Fibroblast of skin of right biceps (primary cell): ENCODE data around the gene PAGE1.
"Not testable (repeated sequence)": the region's sequence is repeated elsewhere in the genome, so short reads cannot be mapped to it uniquely, and the experiment has no call there.

Source experiments
- DNase-seq: peaks from one replicate; pipeline ENCODE4 v3.0.0-alpha.2; 2013

PAGE1 gene

DNA sequence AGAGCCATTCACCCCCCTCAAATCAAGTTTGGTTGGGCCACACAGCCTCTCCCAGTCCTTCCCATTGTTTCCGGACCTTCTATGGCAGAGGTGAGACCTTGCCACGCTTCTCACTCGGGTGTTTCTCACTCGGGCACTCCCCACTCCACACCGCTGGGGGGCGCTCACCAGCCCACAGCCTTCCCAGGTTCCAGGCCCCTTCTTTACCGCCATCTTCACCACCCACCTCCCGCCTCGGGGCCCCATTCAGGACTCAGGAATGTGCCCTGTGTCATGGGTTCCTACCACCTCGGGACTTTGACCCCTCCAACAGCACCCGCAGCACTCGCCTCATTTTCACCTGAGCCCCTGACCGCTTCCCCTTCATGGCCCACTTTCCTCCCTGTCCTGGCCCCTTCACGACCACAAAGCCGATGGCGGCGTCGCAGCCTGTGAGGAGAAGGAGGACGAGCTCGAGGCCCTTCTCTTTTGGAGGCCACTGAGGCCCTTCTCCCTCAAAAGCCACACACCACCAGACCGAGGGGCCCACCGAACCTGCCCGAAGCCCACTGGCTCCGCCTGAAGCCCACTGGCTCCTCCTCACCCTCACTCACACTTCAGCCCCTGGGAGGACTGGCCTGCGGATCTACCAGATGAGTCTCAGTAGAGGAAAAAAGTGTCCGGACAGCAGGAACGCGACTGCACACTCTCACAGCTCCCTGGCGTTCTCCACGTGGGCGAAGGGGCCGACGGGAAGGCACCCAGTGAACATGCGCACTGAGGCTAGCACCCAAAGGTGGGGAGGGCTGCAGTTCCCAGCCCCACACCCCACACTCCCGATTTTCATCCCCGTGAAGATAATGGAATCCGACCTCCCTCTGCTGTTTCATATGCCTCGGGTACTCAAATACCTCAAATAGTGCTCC lies at the start of gene PAGE1:
PAGE1 (minus strand) TSS at position 709 of the 905 bp plus-strand sequence. CDS start 1,214 bp downstream, outside the sequence.
- DNase-seq: no peak

- not testable (repeated sequence) for DNase-seq
These were observed 45.7 kb upstream of the PAGE1 start for GRCh38 chrX:49741501-49741900.

GRCh38 chrX:49727847-49728246 lies 32.1 kb upstream of the PAGE1 start:
- DNase-seq: no peak

GRCh38 chrX:49726966-49727365 lies 31.2 kb upstream of the PAGE1 start:
- DNase-seq: no peak

- no peak for DNase-seq
These were observed 30.4 kb upstream of the PAGE1 start for GRCh38 chrX:49725923-49726904.

GRCh38 chrX:49725401-49725800 lies 29.6 kb upstream of the PAGE1 start:
- no peak for DNase-seq

DNA sequence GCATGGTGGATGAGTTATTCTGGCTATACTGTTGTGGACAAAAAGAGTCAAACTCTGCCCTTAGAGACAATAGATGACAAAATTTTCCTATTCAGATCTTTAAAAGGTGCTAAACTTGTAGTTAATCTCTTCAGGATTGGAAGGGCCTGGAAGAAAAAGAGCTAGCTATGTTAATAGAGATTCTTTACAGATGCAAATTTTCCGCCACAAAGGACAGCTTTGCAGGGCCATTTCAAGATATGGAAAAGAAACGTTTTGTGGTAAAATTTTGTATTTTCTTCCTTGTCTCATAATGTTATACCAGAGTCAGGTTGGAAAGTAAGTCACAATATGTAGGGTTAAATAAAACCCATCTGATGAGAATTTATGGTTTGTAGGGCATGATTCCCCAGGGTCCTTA lies 24.3 kb upstream of the PAGE1 start:
- DNase-seq: not testable (repeated sequence)

GRCh38 chrX:49712577-49712976 lies 16.8 kb upstream of the PAGE1 start:
- DNase-seq: no peak

- DNase-seq: no peak
These were observed 15.0 kb upstream of the PAGE1 start for GRCh38 chrX:49710744-49711319.

DNA sequence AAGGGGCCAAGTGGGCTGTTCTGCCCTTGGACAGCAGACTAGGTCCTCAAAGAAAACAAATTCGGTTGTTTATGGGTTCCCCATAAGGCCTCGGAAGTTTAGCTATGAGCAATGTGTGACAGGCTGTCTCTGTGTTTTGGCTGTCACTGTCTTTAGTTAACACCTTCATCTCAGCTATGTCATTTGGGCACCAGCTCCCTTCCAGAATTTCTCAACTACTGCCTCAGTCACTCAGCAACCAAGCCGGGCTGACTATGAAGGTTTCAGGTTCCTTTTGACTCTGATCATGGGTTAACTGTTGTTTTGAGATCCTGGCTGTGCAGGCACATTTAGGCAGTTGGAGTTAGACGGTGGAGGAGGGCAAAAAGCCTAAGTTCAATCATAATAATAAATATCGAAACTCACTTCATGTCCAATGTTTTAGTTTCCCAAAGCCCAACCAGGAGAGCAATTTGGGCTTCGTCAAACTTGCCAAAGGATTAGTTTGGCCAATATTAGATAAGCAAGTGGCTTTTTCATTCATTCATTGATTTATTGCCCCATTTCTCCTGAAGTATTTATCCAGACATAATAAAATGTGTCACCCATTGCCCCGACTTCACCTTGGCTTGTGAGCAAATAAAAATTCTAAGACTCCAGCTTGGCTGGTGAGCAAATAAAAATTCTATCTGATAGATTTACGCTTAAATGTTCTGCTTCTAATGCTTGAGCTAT lies 9.1 kb upstream of the PAGE1 start:
- DNase-seq: no peak

GRCh38 chrX:49701933-49702332 lies 6.1 kb upstream of the PAGE1 start:
- DNase-seq: no peak

- DNase-seq: no peak
These were observed 5.5 kb upstream of the PAGE1 start for GRCh38 chrX:49701323-49701722.

DNA sequence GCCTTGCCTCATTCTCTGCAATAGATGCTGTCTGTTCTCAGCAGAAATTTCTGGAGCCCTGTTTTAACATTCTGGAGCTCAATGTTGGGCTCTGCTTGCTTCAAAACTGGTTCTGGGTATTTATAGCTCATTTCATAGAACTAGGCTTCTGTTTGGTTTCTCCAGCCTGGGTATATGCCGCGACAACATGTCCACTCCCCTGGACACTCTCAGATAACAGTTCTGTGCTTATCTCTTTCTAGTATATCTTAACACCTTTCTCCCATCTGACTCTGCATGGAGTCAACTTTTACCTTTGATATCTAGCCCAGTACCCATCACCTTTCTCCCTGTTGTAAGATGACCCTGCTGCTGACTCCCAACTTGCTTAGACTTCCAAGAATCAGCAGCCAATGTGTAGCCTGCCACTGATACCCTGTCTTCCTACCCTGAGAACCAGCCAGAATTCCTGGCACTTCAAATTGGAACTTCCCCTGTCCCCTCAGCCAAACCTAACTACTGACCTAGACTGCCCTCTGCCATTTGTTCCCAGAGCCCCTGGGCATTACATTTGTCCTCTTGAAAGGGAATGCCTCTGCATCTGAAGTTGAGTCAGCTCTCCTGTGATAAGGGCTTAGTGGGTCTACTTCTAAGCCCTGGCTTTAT lies 20.6 kb downstream of the PAGE1 start:
- no peak for DNase-seq

- DNase-seq: no peak
These were observed 22.4 kb downstream of the PAGE1 start for GRCh38 chrX:49673394-49673793.

DNA sequence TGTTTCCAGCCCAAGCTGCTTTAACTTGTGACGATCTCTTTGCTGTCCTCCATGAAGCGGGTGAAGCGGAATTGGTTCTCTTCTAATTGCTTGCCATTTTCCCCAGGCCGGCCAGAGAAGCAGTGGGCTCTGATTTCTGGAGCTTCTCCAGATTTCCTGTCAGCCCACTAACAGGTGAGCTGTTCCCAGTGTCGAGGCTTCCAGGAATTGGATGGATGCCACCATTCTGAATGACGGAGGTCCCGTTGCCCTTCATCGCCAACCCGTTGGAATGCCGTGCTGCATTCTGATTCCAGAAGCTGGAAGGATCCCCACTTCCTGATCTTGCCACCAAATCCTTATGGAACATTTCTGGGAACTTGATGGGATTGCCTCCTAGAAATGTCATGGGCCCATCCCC lies 31.0 kb downstream of the PAGE1 start:
- no peak for DNase-seq

- DNase-seq: no peak
These were observed 33.9 kb downstream of the PAGE1 start for GRCh38 chrX:49661881-49662280.

- DNase-seq: no peak
These were observed 36.0 kb downstream of the PAGE1 start for GRCh38 chrX:49659771-49660170.

DNA sequence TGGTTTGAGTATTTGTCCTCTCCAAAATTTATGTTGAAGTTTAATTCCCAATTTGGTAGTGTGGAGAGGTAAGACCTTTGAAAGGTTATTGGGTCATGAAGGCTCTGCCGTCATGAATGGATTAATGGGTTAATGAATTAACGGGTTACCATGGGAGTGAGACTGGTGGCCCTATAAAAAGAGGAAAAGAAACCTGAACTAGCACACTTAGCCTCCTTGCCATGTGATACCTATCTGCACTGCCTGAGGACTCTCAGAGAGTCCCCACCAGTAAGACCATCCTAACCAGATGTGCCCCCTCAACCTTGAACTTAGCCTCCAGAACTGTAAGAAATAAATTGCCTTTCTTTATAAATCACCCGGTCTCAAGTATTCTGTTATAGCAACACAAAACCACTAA lies 39.3 kb downstream of the PAGE1 start:
- no peak for DNase-seq

GRCh38 chrX:49644991-49645637 lies 50.7 kb downstream of the PAGE1 start:
- DNase-seq: no peak
